Osteocyte (in vitro differentiated cells): Measurements from ENCODE around the gene RCOR1. TPM values are rescaled to one million over a fixed set of nuclear protein-coding genes. Genes with fewer than 3 reads are reported as not detected.
"Not testable (repeated sequence)": the region's sequence is repeated elsewhere in the genome, so short reads cannot be mapped to it uniquely, and the experiment has no call there.

ENCODE experiments used
- DNase-seq: peaks from one replicate; pipeline ENCODE4 v3.0.0; 2021; ENCODE audit warnings: mixed read lengths; ENCODE audit not compliant: unreplicated experiment; ENCODE audit errors: extremely low spot score
- H3K27ac Mint-ChIP-seq: one replicate; pipeline ENCODE4 v1.8.0; 2021; ENCODE audit warnings: mild to moderate bottlenecking, mixed read lengths; ENCODE audit not compliant: unreplicated experiment
- H3K27me3 Mint-ChIP-seq: one replicate; pipeline ENCODE4 v1.8.0; 2021; ENCODE audit warnings: mixed read lengths; ENCODE audit not compliant: unreplicated experiment
- H3K36me3 Mint-ChIP-seq: one replicate; pipeline ENCODE4 v1.8.0; 2021; ENCODE audit warnings: mixed read lengths; ENCODE audit not compliant: unreplicated experiment
- H3K4me1 Mint-ChIP-seq: one replicate; pipeline ENCODE4 v1.8.0; 2021; ENCODE audit warnings: mixed read lengths; ENCODE audit not compliant: unreplicated experiment
- H3K4me3 Mint-ChIP-seq: one replicate; pipeline ENCODE4 v1.8.0; 2021; ENCODE audit warnings: mild to moderate bottlenecking, moderate library complexity, mixed read lengths; ENCODE audit not compliant: unreplicated experiment
- H3K9me3 Mint-ChIP-seq: one replicate; pipeline ENCODE4 v1.8.0; 2021; ENCODE audit warnings: mixed read lengths; ENCODE audit not compliant: unreplicated experiment
- CTCF ChIP-seq: fragments of 200-600 bp; sonication (generic); IDR thresholded peaks from 2 replicates; pipeline ENCODE4 v1.5.0; 2021; ENCODE audit warnings: antibody characterized with exemption, mild to moderate bottlenecking, moderate library complexity
- total RNA-seq: library from RNA; stranded (reverse); gene quantifications from 2 replicates; pipeline ENCODE4 v1.2.1, GENCODE V29; 2021

Gene RCOR1
- total RNA-seq, 1 donor from 2014 or later: 23.6 TPM

GRCh38 chr14:102760496-102761193 lies 168.2 kb downstream of the RCOR1 start:
- TF ChIP-seq CTCF: no peak
- no peak for DNase-seq
- H3K4me1 Mint-ChIP-seq: no peaks in the 10 kb centered on the region

GRCh38 chr14:102761206-102761605 lies 168.8 kb downstream of the RCOR1 start:
- H3K27ac Mint-ChIP-seq: no peak overlapping the region
- H3K36me3 Mint-ChIP-seq: no peaks in the 10 kb centered on the region
- no peak for DNase-seq
- no peak for TF ChIP-seq CTCF
- H3K4me3 Mint-ChIP-seq: no peak overlapping the region
- H3K4me1 Mint-ChIP-seq: no peaks in the 10 kb centered on the region
- no peaks in the 10 kb centered on the region for H3K9me3 Mint-ChIP-seq
- H3K27me3 Mint-ChIP-seq: peaks cover 3% of the 10 kb centered on the region

More at GRCh38 chr14:102760496-102761193, 168.2 kb downstream of the RCOR1 start:
- Mint-ChIP-seq H3K27me3 (peaks cover 3% of the 10 kb centered on the region), H3K4me3 (no peak overlapping the region), H3K36me3 (no peaks in the 10 kb centered on the region), H3K9me3 (no peaks in the 10 kb centered on the region), H3K27ac (no peak overlapping the region)

GRCh38 chr14:102764220-102764671 lies 171.8 kb downstream of the RCOR1 start:
- no peak for TF ChIP-seq CTCF
- Mint-ChIP-seq H3K4me1 (no peaks in the 10 kb centered on the region), H3K4me3 (no peak overlapping the region), H3K27ac (no peak overlapping the region), H3K36me3 (no peaks in the 10 kb centered on the region), H3K9me3 (no peaks in the 10 kb centered on the region), H3K27me3 (peaks cover 3% of the 10 kb centered on the region)
- DNase-seq: no peak

GRCh38 chr14:102765770-102766169 lies 173.3 kb downstream of the RCOR1 start:
- not testable (repeated sequence) for H3K4me1 Mint-ChIP-seq, H3K27ac Mint-ChIP-seq, H3K4me3 Mint-ChIP-seq

GRCh38 chr14:102768223-102769048 lies 176.0 kb downstream of the RCOR1 start:
- Mint-ChIP-seq H3K4me3 (no peak overlapping the region), H3K27ac (no peak overlapping the region), H3K36me3 (no peaks in the 10 kb centered on the region), H3K9me3 (no peaks in the 10 kb centered on the region), H3K4me1 (peaks cover 2% of the 10 kb centered on the region), H3K27me3 (no peaks in the 10 kb centered on the region)
- TF ChIP-seq CTCF: no peak
- DNase-seq: no peak

More at GRCh38 chr14:102765770-102766169, 173.3 kb downstream of the RCOR1 start:
- not testable (repeated sequence) for H3K36me3 Mint-ChIP-seq, H3K9me3 Mint-ChIP-seq, DNase-seq, H3K27me3 Mint-ChIP-seq
